HG03521 (cell line): Measurements from ENCODE around the gene RAMP1.
"Not testable (repeated sequence)": the region's sequence is repeated elsewhere in the genome, so short reads cannot be mapped to it uniquely, and the experiment has no call there.

Experiments
- ATAC-seq: cut with Tn5 transposase; IDR thresholded peaks from one replicate; pipeline ENCODE4 v1.9.1; 2021; ENCODE audit warnings: mild to moderate bottlenecking, moderate library complexity; ENCODE audit not compliant: unreplicated experiment

RAMP1 gene

GRCh38 chr2:237859533-237860272 is at the start of gene RAMP1:
Gene RAMP1, plus strand, starts transcription at chr2:237859623. Its CDS starts 53 bp downstream, at chr2:237859676.
- no peak for ATAC-seq

- ATAC-seq, result no peak
These were observed 43.8 kb upstream of the RAMP1 start for GRCh38 chr2:237815637-237816036.

GRCh38 chr2:237816531-237816930 is 42.9 kb upstream of the RAMP1 start:
- ATAC-seq, result no peak

- ATAC-seq, result no peak
These were observed 41.4 kb upstream of the RAMP1 start for GRCh38 chr2:237818066-237818473.

- ATAC-seq, result no peak
These were observed 40.2 kb upstream of the RAMP1 start for GRCh38 chr2:237819231-237819630.

- no peak for ATAC-seq
These were observed 39.0 kb upstream of the RAMP1 start for GRCh38 chr2:237820421-237820820.

GRCh38 chr2:237823544-237823943 is 35.9 kb upstream of the RAMP1 start:
- no peak for ATAC-seq

- no peak for ATAC-seq
These were observed 35.3 kb upstream of the RAMP1 start for GRCh38 chr2:237824085-237824484.

GRCh38 chr2:237827421-237827987 is 31.9 kb upstream of the RAMP1 start:
- no peak for ATAC-seq

GRCh38 chr2:237830522-237830921 is 28.9 kb upstream of the RAMP1 start:
- ATAC-seq, result no peak

GRCh38 chr2:237833546-237833945 is 25.9 kb upstream of the RAMP1 start:
- no peak for ATAC-seq

- no peak for ATAC-seq
These were observed 24.1 kb upstream of the RAMP1 start for GRCh38 chr2:237835372-237835771.

GRCh38 chr2:237841051-237841450 is 18.4 kb upstream of the RAMP1 start:
- ATAC-seq, result no peak

GRCh38 chr2:237848940-237849339 is 10.5 kb upstream of the RAMP1 start:
- ATAC-seq, result not testable (repeated sequence)

GRCh38 chr2:237854295-237854694 is 5.1 kb upstream of the RAMP1 start:
- no peak for ATAC-seq

- no peak for ATAC-seq
These were observed 1.6 kb upstream of the RAMP1 start for GRCh38 chr2:237857791-237858190.

GRCh38 chr2:237858294-237859081 is 935 bp upstream of the RAMP1 start:
- ATAC-seq, result peak; percentile 51

GRCh38 chr2:237859082-237859433 is 365 bp upstream of the RAMP1 start:
- no peak for ATAC-seq

GRCh38 chr2:237860273-237860935 is 981 bp downstream of the RAMP1 start:
- no peak for ATAC-seq

GRCh38 chr2:237861875-237862527 is 2.6 kb downstream of the RAMP1 start:
- no peak for ATAC-seq

GRCh38 chr2:237862528-237862895 is 3.1 kb downstream of the RAMP1 start:
- ATAC-seq, result no peak
